Measurements from ENCODE around the gene PRICKLE1.

The PRICKLE1 gene

GRCh38 chr12:42492267-42492666 lies 97.3 kb downstream of the PRICKLE1 start:
- H3K4me1 ChIP-seq (ENCODE audit: insufficient read depth, low read length, poor library complexity, severe bottlenecking), result no peaks in the 10 kb centered on the region
- H3K4me3 ChIP-seq (ENCODE audit: low read length, poor library complexity, severe bottlenecking), result no peak overlapping the region
- H3K9ac ChIP-seq (ENCODE audit: low read depth, low read length, poor library complexity, severe bottlenecking), result no peak overlapping the region
- no peaks in the 10 kb centered on the region for H3K9me2 ChIP-seq (replicated peaks; ENCODE audit: low read depth, low read length)
- H3F3A ChIP-seq (ENCODE audit: low read depth), result no peaks in the 10 kb centered on the region
- no peaks in the 10 kb centered on the region for H3K27me3 ChIP-seq (ENCODE audit: insufficient read depth, low read length, poor library complexity, severe bottlenecking)
- H3K36me3 ChIP-seq (ENCODE audit: insufficient read depth, low read length), result no peaks in the 10 kb centered on the region
- no peaks in the 10 kb centered on the region for H3K9me3 ChIP-seq (ENCODE audit: insufficient read depth, low read depth, low read length)
- no peaks in the 10 kb centered on the region for H4K20me1 ChIP-seq (ENCODE audit: insufficient read depth, low read length, poor library complexity, severe bottlenecking)
- H2AFZ ChIP-seq (ENCODE audit: low read length), result no peak overlapping the region
- no peak overlapping the region for H3K4me2 ChIP-seq (ENCODE audit: low read depth, low read length, poor library complexity, severe bottlenecking)
- TF ChIP-seq EZH2phosphoT487 (IDR thresholded peaks at IDR 0.05; ENCODE audit: borderline replicate concordance) (no peak), CTCF (conservative IDR thresholded peaks at IDR 0.05; ENCODE audit: low read length) (no peak)
- H3K79me2 ChIP-seq (ENCODE audit: insufficient read depth, low read length), result no peaks in the 10 kb centered on the region

- H3K4me2 ChIP-seq (ENCODE audit: low read depth, low read length, poor library complexity, severe bottlenecking), result no peak overlapping the region
- no peaks in the 10 kb centered on the region for H3K36me3 ChIP-seq (ENCODE audit: insufficient read depth, low read length)
- no peaks in the 10 kb centered on the region for H3K9me2 ChIP-seq (replicated peaks; ENCODE audit: low read depth, low read length)
- H3K4me3 ChIP-seq (ENCODE audit: low read length, poor library complexity, severe bottlenecking), result no peak overlapping the region
- H3K9ac ChIP-seq (ENCODE audit: low read depth, low read length, poor library complexity, severe bottlenecking), result no peak overlapping the region
- H4K20me1 ChIP-seq (ENCODE audit: insufficient read depth, low read length, poor library complexity, severe bottlenecking), result no peaks in the 10 kb centered on the region
- no peaks in the 10 kb centered on the region for H3K4me1 ChIP-seq (ENCODE audit: insufficient read depth, low read length, poor library complexity, severe bottlenecking)
- no peak overlapping the region for H2AFZ ChIP-seq (ENCODE audit: low read length)
- H3F3A ChIP-seq (ENCODE audit: low read depth), result no peaks in the 10 kb centered on the region
- H3K9me3 ChIP-seq (ENCODE audit: insufficient read depth, low read depth, low read length), result no peaks in the 10 kb centered on the region
- H3K27me3 ChIP-seq (ENCODE audit: insufficient read depth, low read length, poor library complexity, severe bottlenecking), result no peaks in the 10 kb centered on the region
- H3K79me2 ChIP-seq (ENCODE audit: insufficient read depth, low read length), result no peaks in the 10 kb centered on the region
- no peak for TF ChIP-seq EZH2phosphoT487 (IDR thresholded peaks at IDR 0.05; ENCODE audit: borderline replicate concordance)
- no peak for TF ChIP-seq CTCF (conservative IDR thresholded peaks at IDR 0.05; ENCODE audit: low read length)
Observed at GRCh38 chr12:42490261-42490842, 99.2 kb downstream of the PRICKLE1 start.

GRCh38 chr12:42486407-42486806 lies 103.1 kb downstream of the PRICKLE1 start:
- Histone ChIP-seq H3K36me3 (ENCODE audit: insufficient read depth, low read length) (no peaks in the 10 kb centered on the region), H3K9me2 (replicated peaks; ENCODE audit: low read depth, low read length) (no peaks in the 10 kb centered on the region), H4K20me1 (ENCODE audit: insufficient read depth, low read length, poor library complexity, severe bottlenecking) (no peaks in the 10 kb centered on the region), H3K4me2 (ENCODE audit: low read depth, low read length, poor library complexity, severe bottlenecking) (no peak overlapping the region), H3K27me3 (ENCODE audit: insufficient read depth, low read length, poor library complexity, severe bottlenecking) (no peaks in the 10 kb centered on the region), H3K9ac (ENCODE audit: low read depth, low read length, poor library complexity, severe bottlenecking) (no peak overlapping the region), H3F3A (ENCODE audit: low read depth) (no peaks in the 10 kb centered on the region), H3K9me3 (ENCODE audit: insufficient read depth, low read depth, low read length) (no peaks in the 10 kb centered on the region), H3K4me1 (ENCODE audit: insufficient read depth, low read length, poor library complexity, severe bottlenecking) (no peaks in the 10 kb centered on the region), H3K79me2 (ENCODE audit: insufficient read depth, low read length) (no peaks in the 10 kb centered on the region), H2AFZ (ENCODE audit: low read length) (no peak overlapping the region), H3K4me3 (ENCODE audit: low read length, poor library complexity, severe bottlenecking) (no peak overlapping the region)
- TF ChIP-seq CTCF (conservative IDR thresholded peaks at IDR 0.05; ENCODE audit: low read length), result no peak
- TF ChIP-seq EZH2phosphoT487 (IDR thresholded peaks at IDR 0.05; ENCODE audit: borderline replicate concordance), result no peak

All from Loucy (cell line).